Measurements from ENCODE around the gene KRT40.

DNA sequence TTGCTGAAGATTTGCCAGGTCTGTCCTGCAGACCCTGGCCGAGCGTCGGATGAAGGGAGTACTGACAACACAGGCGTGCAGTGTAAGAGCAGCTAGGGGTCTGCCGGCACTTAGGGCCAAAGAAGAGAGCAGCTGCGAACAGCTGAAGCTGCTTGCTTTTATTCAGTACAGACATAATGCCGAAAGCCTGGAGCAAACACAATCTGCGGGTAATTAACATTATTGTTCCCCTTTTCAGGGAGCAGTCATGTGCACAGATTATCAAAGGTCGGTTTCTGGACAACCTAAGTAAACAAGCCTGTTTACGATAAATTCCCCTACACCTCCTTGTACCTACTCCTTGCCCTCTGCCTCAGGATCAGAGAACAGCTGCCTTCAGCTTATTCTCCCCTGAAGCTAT lies 34.7 kb downstream of the KRT40 start:
- TF ChIP-seq, protein P1, sequence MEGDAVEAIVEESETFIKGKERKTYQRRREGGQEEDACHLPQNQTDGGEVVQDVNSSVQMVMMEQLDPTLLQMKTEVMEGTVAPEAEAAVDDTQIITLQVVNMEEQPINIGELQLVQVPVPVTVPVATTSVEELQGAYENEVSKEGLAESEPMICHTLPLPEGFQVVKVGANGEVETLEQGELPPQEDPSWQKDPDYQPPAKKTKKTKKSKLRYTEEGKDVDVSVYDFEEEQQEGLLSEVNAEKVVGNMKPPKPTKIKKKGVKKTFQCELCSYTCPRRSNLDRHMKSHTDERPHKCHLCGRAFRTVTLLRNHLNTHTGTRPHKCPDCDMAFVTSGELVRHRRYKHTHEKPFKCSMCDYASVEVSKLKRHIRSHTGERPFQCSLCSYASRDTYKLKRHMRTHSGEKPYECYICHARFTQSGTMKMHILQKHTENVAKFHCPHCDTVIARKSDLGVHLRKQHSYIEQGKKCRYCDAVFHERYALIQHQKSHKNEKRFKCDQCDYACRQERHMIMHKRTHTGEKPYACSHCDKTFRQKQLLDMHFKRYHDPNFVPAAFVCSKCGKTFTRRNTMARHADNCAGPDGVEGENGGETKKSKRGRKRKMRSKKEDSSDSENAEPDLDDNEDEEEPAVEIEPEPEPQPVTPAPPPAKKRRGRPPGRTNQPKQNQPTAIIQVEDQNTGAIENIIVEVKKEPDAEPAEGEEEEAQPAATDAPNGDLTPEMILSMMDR (IDR thresholded peaks at IDR 0.05 in 4 of 5, conservative IDR thresholded peaks at IDR 0.05 in 1 of 5): no peak
- no peak for TF ChIP-seq POLR2A (IDR thresholded peaks at IDR 0.05)

Measured in gastrocnemius medialis (tissue), 4 donors.